Measurements from ENCODE around the gene FCHSD2. TPM values are rescaled to one million over a fixed set of nuclear protein-coding genes. Genes with fewer than 3 reads are reported as not detected.

FCHSD2 gene
- total RNA-seq, 2 donors from 2014 or later: 21.7 to 22.3 TPM

DNA sequence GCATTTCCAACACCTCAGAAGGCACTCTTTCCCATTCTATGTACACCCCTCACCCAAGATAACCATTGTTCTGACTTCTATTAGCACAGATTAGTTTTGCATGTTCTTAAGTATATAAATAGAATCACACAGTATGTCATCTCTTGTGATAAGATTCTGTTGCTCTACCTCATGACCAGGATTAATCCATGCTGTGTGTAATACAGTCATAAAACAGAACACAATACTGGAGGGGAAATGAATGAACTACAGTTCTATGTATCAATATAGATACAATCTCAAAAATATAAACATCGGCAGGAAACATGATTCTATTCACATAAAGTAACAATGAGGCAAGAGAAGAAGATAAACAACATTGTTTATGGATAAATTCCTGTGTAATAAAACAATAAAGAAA is 176.4 kb downstream of the FCHSD2 start:
- Mint-ChIP-seq H3K36me3 (ENCODE audit: low read depth) (no peaks in the 10 kb centered on the region), H3K9me3 (no peaks in the 10 kb centered on the region), H3K4me3 (no peak overlapping the region), H3K4me1 (peaks cover 23% of the 10 kb centered on the region), H3K27ac (no peak overlapping the region), H3K27me3 (no peaks in the 10 kb centered on the region)
- ATAC-seq (replicated peaks): no peak

DNA sequence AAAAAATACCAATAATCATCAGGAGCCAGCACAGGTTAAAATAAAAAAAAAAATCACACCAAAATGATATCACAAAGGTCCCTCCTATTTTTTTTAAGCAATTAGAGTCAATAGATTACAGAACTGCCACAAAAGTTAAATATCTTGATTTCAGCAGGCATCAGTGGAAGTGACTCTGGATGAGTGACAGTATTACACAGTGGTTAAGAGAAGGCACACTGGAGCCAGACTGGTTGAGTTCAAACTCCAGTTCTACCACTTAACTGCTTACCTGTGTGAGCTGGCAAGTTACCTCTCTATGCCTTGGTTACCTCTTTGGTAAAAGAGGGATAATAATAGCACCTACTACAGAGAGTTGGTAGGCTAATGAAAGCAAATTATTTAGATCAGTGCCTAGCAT is 179.4 kb downstream of the FCHSD2 start:
- Mint-ChIP-seq H3K4me3 (no peak overlapping the region), H3K27me3 (no peaks in the 10 kb centered on the region), H3K9me3 (no peaks in the 10 kb centered on the region), H3K36me3 (ENCODE audit: low read depth) (peaks cover 10% of the 10 kb centered on the region), H3K27ac (no peak overlapping the region), H3K4me1 (peaks cover 10% of the 10 kb centered on the region)
- no peak for ATAC-seq (replicated peaks)

DNA sequence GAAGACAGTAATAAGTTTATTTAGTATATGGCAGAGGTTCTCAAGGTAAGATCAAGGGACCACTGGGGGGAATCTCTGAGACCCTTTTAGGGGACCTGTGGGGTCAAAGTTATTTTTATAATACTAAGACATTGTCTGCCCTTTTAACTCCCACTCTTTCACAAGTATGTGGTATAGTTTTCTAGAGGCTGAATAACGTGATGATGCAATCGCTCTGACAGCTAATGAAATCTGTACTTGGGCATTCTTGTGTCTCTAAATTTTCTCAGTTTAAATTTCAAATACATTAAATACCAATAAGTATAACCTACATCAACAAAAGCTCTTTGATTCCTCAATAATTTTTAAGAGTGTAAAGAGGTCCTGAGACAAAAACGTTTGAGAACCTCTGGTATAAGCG is 180.0 kb downstream of the FCHSD2 start:
- ATAC-seq (replicated peaks): no peak
- H3K4me3 Mint-ChIP-seq: no peak overlapping the region
- H3K36me3 Mint-ChIP-seq (ENCODE audit: low read depth): peaks cover 10% of the 10 kb centered on the region
- H3K27me3 Mint-ChIP-seq: no peaks in the 10 kb centered on the region
- no peaks in the 10 kb centered on the region for H3K9me3 Mint-ChIP-seq
- no peak overlapping the region for H3K27ac Mint-ChIP-seq
- peaks cover 10% of the 10 kb centered on the region for H3K4me1 Mint-ChIP-seq

DNA sequence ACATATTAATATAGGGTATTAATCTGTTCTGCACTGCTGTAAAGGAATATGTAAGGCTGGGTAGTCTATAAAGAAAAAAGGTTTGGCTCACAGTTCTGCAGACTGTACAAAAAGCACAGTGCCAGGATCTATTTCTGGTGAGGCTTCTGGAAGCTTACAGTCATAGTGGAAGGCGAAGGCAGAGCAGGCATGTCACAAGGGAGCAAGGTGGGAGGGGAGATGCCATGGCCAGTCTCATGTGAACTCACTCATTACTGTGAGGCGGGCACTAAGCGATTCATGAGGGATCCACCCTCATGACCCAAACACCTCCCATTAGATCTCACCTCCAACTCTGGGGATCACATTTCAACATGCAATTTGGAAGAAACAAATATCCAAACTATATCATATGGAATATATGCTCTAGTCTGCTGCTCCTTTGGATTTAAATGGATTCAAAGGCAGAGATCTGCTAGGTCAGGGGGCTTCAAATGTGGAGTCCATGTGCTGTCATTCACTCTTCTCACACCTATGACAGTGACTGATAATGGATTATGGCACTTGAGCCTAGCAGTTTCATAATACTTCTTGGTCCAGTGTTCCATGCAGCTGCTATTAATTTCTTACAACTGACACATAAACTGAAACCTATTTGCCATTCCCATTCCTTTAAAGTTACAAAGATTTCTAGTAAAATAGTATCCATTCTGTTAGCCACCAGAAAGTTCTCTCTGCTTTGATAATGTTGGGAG is 182.0 kb downstream of the FCHSD2 start:
- no peaks in the 10 kb centered on the region for H3K9me3 Mint-ChIP-seq
- H3K4me3 Mint-ChIP-seq: no peak overlapping the region
- peaks cover 10% of the 10 kb centered on the region for H3K36me3 Mint-ChIP-seq (ENCODE audit: low read depth)
- no peak overlapping the region for H3K27ac Mint-ChIP-seq
- H3K27me3 Mint-ChIP-seq: no peaks in the 10 kb centered on the region
- no peak for ATAC-seq (replicated peaks)
- peaks cover 5% of the 10 kb centered on the region for H3K4me1 Mint-ChIP-seq

DNA sequence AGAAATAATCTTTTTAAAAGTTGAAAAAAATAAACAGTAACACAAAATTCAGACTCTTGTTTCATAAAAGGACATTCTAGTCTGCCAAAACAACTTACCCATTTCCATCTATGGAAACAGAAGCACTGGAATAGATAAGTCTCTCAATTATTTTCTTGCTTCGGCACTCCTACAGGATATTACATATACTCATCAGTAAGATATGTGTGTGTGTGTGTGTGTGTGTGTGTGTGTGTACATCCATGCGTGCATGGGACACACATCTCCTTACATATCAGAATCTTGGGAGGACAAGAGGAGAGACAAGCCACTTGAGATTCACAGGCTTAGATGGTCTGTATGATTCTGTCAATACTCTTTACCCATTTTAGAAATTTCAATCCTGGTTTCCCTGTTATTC is 183.3 kb downstream of the FCHSD2 start:
- H3K27ac Mint-ChIP-seq: no peak overlapping the region
- no peaks in the 10 kb centered on the region for H3K27me3 Mint-ChIP-seq
- H3K36me3 Mint-ChIP-seq (ENCODE audit: low read depth): peaks cover 10% of the 10 kb centered on the region
- peaks cover 8% of the 10 kb centered on the region for H3K4me1 Mint-ChIP-seq
- no peak for ATAC-seq (replicated peaks)
- H3K4me3 Mint-ChIP-seq: no peak overlapping the region
- no peaks in the 10 kb centered on the region for H3K9me3 Mint-ChIP-seq

DNA sequence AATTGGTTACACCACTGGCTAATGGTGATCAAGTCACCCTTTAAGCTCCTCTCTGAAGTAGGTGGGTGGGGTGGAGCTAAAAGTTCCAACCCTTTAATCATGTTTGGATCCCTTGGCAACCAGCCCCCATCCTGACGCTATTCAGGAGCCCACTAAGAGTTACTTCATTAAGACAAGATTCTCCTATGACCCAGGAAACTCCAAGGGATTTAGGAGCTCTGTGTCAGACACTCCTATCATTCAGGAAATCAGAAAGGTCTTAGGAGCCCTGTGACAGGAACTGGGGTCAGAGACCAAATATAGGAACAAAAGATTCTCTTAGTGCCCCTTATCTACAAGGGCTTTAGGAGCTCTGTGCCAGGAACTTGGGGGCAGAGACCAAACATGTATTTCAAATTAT is 186.7 kb downstream of the FCHSD2 start:
- Mint-ChIP-seq H3K36me3 (ENCODE audit: low read depth) (peaks cover 10% of the 10 kb centered on the region), H3K27ac (no peak overlapping the region), H3K27me3 (no peaks in the 10 kb centered on the region), H3K4me3 (no peak overlapping the region), H3K9me3 (no peaks in the 10 kb centered on the region), H3K4me1 (peaks cover 8% of the 10 kb centered on the region)
- ATAC-seq (replicated peaks): no peak

DNA sequence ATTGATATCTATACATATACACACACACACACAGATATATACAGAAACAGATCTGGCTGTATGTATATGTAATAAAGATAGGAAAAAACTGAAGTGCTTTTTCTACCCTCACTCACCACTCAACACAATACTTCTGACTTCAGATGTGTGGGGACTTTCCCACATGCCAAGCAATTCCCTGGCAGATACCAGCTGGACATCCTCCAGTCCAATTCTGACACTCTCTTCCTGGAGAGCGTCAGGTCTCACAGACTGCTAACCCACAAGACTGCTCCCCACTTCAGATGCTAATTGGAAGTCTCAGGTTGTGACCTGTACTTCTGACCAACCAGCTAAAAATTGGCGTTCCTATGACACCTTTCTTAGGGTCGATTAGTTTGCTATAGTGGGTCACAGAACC is 187.3 kb downstream of the FCHSD2 start:
- Mint-ChIP-seq H3K9me3 (no peaks in the 10 kb centered on the region), H3K27me3 (no peaks in the 10 kb centered on the region), H3K27ac (peak overlapping the region; percentile 41), H3K36me3 (ENCODE audit: low read depth) (peaks cover 6% of the 10 kb centered on the region), H3K4me3 (no peak overlapping the region), H3K4me1 (peaks cover 8% of the 10 kb centered on the region)
- no peak for ATAC-seq (replicated peaks)

DNA sequence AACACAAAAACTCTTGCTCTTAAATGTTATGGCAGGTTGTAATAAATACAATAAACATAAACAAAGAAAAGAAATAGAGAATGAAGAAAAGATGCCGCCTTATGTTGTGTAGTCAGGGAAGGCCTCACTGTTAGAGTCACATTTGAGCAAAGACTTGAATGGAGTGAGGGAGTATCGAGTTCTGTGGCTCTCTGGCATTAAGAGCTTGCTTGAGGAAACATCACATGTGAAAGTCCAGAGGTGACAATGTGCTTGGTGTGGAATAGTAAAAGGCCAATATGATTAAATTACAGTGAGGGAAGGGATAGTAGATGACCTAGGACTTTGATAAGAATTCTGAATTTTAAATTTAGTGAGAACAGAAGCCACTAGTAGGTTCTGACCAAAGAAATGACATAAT is 188.5 kb downstream of the FCHSD2 start:
- no peaks in the 10 kb centered on the region for H3K9me3 Mint-ChIP-seq
- H3K36me3 Mint-ChIP-seq (ENCODE audit: low read depth): peaks cover 4% of the 10 kb centered on the region
- no peaks in the 10 kb centered on the region for H3K27me3 Mint-ChIP-seq
- ATAC-seq (replicated peaks): no peak
- peaks cover 8% of the 10 kb centered on the region for H3K4me1 Mint-ChIP-seq
- no peak overlapping the region for H3K4me3 Mint-ChIP-seq
- H3K27ac Mint-ChIP-seq: no peak overlapping the region

DNA sequence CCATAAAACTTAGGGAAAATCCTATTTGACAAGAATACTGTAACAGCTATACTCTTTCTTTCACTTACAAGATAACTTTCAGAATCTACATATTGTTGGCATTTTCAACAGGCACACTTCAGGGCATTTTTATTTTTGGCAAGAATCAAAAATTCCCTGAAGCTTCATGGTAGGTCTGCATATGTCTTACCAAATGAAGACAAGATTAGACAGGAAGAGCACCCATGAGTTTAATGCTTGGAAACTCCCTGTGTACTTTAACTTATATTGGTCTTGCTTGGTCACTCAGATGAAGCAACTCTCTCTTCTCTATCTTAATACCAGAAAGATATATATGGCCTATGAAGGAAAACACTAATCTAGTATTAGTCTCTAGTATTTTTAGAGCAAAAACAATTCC is 190.2 kb downstream of the FCHSD2 start:
- Mint-ChIP-seq H3K9me3 (no peaks in the 10 kb centered on the region), H3K27me3 (no peaks in the 10 kb centered on the region), H3K36me3 (ENCODE audit: low read depth) (no peaks in the 10 kb centered on the region), H3K27ac (no peak overlapping the region), H3K4me3 (no peak overlapping the region), H3K4me1 (peaks cover 8% of the 10 kb centered on the region)
- no peak for ATAC-seq (replicated peaks)

DNA sequence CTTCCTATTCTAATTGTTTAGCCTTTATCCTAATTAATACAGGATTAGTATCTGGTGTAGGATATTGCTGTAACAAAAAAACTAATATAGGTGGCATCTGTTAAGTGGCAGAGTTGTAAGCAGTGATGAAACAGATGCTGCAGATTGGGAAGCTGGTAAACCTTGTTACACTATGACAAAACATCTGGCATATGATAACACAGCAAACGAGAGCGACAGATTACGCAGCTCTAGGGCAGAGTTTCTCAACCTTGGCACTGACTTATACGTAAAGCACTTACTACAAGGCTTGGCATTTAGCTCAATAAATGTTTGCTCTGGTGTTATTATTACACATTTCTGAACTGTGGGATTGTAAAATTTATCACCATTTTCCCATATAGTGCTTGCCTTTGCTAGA is 190.9 kb downstream of the FCHSD2 start:
- no peak for ATAC-seq (replicated peaks)
- H3K4me3 Mint-ChIP-seq: no peak overlapping the region
- H3K4me1 Mint-ChIP-seq: peaks cover 8% of the 10 kb centered on the region
- no peaks in the 10 kb centered on the region for H3K9me3 Mint-ChIP-seq
- H3K27me3 Mint-ChIP-seq: no peaks in the 10 kb centered on the region
- no peak overlapping the region for H3K27ac Mint-ChIP-seq
- H3K36me3 Mint-ChIP-seq (ENCODE audit: low read depth): no peaks in the 10 kb centered on the region

DNA sequence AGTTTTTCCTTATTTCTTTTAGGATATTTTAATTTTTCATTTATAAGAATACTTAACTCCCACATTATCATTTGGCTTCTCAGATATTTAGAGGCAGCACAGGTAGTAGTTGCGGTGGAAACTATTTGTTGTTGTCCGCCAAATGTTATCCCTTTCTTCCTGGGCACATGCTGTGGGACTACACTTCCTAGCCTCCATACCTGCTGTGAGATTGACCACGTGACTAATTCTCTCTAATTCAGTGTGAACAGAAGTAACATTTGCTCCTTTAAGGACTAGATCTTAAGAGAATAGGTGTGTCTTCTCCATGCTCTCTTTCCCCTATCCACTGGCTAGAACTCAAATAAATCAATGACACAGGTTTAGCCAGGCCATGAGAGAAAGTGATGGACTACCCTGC is 191.4 kb downstream of the FCHSD2 start:
- ATAC-seq (replicated peaks): no peak
- Mint-ChIP-seq H3K4me3 (no peak overlapping the region), H3K36me3 (ENCODE audit: low read depth) (no peaks in the 10 kb centered on the region), H3K27me3 (no peaks in the 10 kb centered on the region), H3K9me3 (no peaks in the 10 kb centered on the region), H3K27ac (no peak overlapping the region), H3K4me1 (peaks cover 8% of the 10 kb centered on the region)

DNA sequence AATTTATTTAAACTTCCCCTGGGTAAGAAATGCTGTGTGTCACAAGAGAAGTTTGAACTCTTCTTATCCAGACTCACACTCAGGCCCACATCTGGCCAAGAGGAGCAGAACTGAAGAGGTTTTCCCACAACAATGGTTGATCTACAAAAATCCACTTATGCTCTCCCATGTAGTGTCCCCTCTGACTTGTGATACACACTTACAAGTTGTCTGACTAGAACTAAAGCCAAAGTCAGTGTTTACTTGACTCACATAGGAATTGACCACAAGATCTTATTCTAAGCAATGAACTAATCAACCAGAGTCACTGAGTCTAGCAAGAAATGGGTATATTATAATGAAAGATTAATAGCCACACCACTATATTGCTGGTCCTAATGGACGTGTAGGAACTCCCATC is 194.9 kb downstream of the FCHSD2 start:
- no peak for ATAC-seq (replicated peaks)
- Mint-ChIP-seq H3K9me3 (no peaks in the 10 kb centered on the region), H3K27ac (no peak overlapping the region), H3K4me3 (no peak overlapping the region), H3K4me1 (no peaks in the 10 kb centered on the region), H3K27me3 (no peaks in the 10 kb centered on the region), H3K36me3 (ENCODE audit: low read depth) (no peaks in the 10 kb centered on the region)

DNA sequence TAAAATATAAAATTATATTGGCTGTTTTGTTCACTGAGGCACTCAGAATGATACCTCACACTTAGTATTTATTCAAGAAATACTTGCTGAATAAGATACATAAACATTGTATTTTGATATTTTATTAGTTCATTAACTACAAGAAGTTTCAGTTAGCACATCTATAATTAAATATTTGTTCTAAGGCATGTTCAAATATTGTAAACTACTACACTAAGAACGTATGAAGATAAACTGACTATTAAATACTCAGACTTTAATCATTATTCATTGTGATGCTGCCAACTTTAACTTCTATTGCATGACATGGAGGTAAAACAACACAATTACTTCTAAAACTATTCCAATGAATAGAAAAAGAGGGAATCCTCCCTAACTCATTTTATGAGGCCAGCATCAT is 198.5 kb downstream of the FCHSD2 start:
- Mint-ChIP-seq H3K27me3 (no peaks in the 10 kb centered on the region), H3K27ac (no peak overlapping the region), H3K4me1 (no peaks in the 10 kb centered on the region), H3K36me3 (ENCODE audit: low read depth) (no peaks in the 10 kb centered on the region), H3K9me3 (no peaks in the 10 kb centered on the region), H3K4me3 (no peak overlapping the region)
- ATAC-seq (replicated peaks): no peak

DNA sequence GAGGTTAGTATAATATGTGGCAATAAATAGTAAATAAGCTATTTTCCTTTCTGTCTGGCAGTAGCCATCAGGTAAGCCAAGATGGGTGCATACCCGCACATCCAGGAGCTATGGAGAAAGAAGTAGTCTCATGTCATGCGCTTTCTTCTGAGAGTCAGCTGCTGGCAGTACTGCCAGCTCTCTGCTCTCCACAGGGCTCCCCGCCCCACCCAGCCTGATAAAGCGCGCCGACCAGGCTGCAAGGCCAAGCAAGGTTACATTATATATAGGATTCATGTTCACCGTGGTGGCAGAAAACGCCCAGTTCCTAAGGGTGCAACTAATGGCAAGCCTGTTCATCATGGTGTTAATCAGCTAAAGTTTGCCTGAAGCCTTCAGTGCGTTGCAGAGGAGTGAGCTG is 201.7 kb downstream of the FCHSD2 start:
- no peak for ATAC-seq (replicated peaks)
- H3K4me1 Mint-ChIP-seq: no peaks in the 10 kb centered on the region
- H3K4me3 Mint-ChIP-seq: no peak overlapping the region
- no peaks in the 10 kb centered on the region for H3K27me3 Mint-ChIP-seq
- H3K9me3 Mint-ChIP-seq: no peaks in the 10 kb centered on the region
- no peak overlapping the region for H3K27ac Mint-ChIP-seq
- peaks cover 13% of the 10 kb centered on the region for H3K36me3 Mint-ChIP-seq (ENCODE audit: low read depth)

DNA sequence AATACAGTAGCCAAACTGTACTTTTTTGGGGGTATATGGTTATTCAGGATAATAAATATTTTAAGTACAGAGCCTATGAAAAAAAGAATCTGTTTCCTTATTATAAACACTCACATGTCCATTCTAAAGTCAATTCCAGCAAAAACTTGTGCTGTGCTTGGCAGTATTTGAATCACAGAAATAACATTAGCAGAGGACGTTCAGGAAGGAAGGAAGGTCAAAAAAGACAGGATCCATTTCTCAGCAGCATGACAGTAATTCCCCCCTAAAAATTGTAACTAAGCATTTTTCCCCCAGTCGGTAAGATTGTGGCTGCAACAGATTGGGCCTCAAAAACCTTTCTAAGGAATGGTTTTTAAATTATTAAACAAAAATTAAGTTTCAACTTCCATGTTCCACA is 203.1 kb downstream of the FCHSD2 start:
- Mint-ChIP-seq H3K36me3 (ENCODE audit: low read depth) (peaks cover 13% of the 10 kb centered on the region), H3K27ac (no peak overlapping the region), H3K4me1 (no peaks in the 10 kb centered on the region), H3K27me3 (no peaks in the 10 kb centered on the region), H3K9me3 (no peaks in the 10 kb centered on the region), H3K4me3 (no peak overlapping the region)
- ATAC-seq (replicated peaks): no peak

DNA sequence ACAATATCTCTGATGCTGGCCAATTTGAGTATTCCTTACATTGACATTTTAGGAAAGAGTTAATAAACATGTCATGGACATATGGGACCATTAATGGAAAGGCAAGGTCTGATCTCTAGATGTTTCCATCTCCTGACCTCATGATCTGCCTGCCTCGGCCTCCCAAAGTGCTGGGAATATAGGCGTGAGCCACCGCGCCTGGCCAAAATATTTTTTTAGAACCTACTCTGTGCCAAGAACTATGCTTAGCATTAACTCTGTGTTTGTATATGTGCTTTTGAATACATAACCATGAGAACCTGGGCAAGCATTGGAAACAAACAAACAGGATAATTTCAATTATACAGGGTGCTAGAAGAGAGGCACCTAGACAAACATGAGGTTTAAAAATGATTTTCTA is 204.7 kb downstream of the FCHSD2 start:
- no peak overlapping the region for H3K4me3 Mint-ChIP-seq
- H3K36me3 Mint-ChIP-seq (ENCODE audit: low read depth): peaks cover 13% of the 10 kb centered on the region
- no peaks in the 10 kb centered on the region for H3K4me1 Mint-ChIP-seq
- ATAC-seq (replicated peaks): no peak
- no peaks in the 10 kb centered on the region for H3K27me3 Mint-ChIP-seq
- no peaks in the 10 kb centered on the region for H3K9me3 Mint-ChIP-seq
- H3K27ac Mint-ChIP-seq: no peak overlapping the region
